GM12878 (cell line): Measurements from ENCODE around the gene LPCAT4. TPM values are rescaled to one million over a fixed set of nuclear protein-coding genes. Genes with fewer than 3 reads are reported as not detected.

Experiments used
- ATAC-seq: fragments of 200-7000 bp; cut with Tn5 transposase; 3 replicates; pipeline ENCODE4 v1.9.1; 2020; ENCODE audit warnings: mild to moderate bottlenecking, moderate library complexity
- BruUV-seq: library from RNA; stranded (reverse); fragments of 400-500 nt; replicated peaks from 2 replicates; lab custom pipeline; 2021; lab: Mats Ljungman, UMichigan
- CTCF ChIA-PET: fragments of 300-600 bp; sonication (Branson Sonifier 250); formaldehyde crosslinking; extraction: SDS; loops from one replicate; lab custom pipeline; 2021; ENCODE audit warnings: inconsistent platforms; lab: Yijun Ruan, JAX
- POLR2A ChIA-PET: fragments of 350-600 bp; formaldehyde crosslinking; extraction: SDS; loops from one replicate; lab custom pipeline; 2021; ENCODE audit warnings: inconsistent platforms; lab: Charles Lee
- RAD21 ChIA-PET: fragments of 300-600 bp; sonication (Branson Sonifier 250); formaldehyde crosslinking; loops from one replicate; lab custom pipeline; 2023; ENCODE audit warnings: antibody characterized with exemption; ENCODE audit not compliant: unreplicated experiment; lab: Charles Lee
- SMC1A ChIA-PET: fragments of 300-600 bp; sonication (Branson Sonifier 250); formaldehyde crosslinking; loops from one replicate; lab custom pipeline; 2023; ENCODE audit not compliant: unreplicated experiment, uncharacterized antibody; lab: Charles Lee
- DNase-seq: peaks from one replicate; pipeline ENCODE4 v3.0.0-alpha.2; 2011; ENCODE audit warnings: low read depth, low spot score
- FAIRE-seq: peaks from 3 replicates; lab custom pipeline; 2011; peaks lifted over from hg19 to GRCh38; lab: Jason Lieb, UNC
- H2AFZ ChIP-seq: 2 replicates; pipeline ENCODE4 v1.6.0; 2011; ENCODE audit warnings: low read depth, low read length, control low read depth; ENCODE audit not compliant: control insufficient read depth
- H3K27ac ChIP-seq: 2 replicates; pipeline ENCODE4 v1.5.1; 2011; ENCODE audit warnings: control low read depth; ENCODE audit not compliant: control insufficient read depth, insufficient read depth
- H3K27me3 ChIP-seq, 2 experiments: replicated peaks in 1 of 2; 2 replicates each; pipeline versions ENCODE4 v1.6.0 to v1.6.1; 2011; ENCODE audit warnings: low read length in 1 of 2; ENCODE audit not compliant: control insufficient read depth in 2 of 2, insufficient read depth in 2 of 2
- H3K36me3 ChIP-seq, 2 experiments: 2 replicates each; pipeline ENCODE4 v1.5.1; 2011; ENCODE audit warnings: low read length in 1 of 2; ENCODE audit not compliant: control insufficient read depth in 2 of 2, insufficient read depth in 2 of 2
- H3K4me1 ChIP-seq: 2 replicates; pipeline ENCODE4 v1.6.1; 2011; ENCODE audit warnings: mild to moderate bottlenecking, low read length, moderate library complexity, mixed read lengths; ENCODE audit not compliant: control insufficient read depth, insufficient read depth
- H3K4me2 ChIP-seq: 2 replicates; pipeline ENCODE4 v1.6.0; 2011; ENCODE audit warnings: control low read depth; ENCODE audit not compliant: control insufficient read depth, insufficient read depth
- H3K4me3 ChIP-seq: fragments of 200-600 bp; sonication (generic); 2 replicates; pipeline ENCODE4 v1.5.1; 2016
- H3K79me2 ChIP-seq: 2 replicates; pipeline ENCODE4 v1.6.0; 2011; ENCODE audit warnings: low read length; ENCODE audit not compliant: control insufficient read depth, insufficient read depth
- H3K9ac ChIP-seq: 2 replicates; pipeline ENCODE4 v1.8.0; 2011; ENCODE audit warnings: low read length, control low read depth, mixed read lengths; ENCODE audit not compliant: control insufficient read depth, insufficient read depth
- H3K9me3 ChIP-seq: replicated peaks from 3 replicates; pipeline ENCODE4 v1.5.1; 2011; ENCODE audit warnings: mild to moderate bottlenecking, low read length; ENCODE audit not compliant: control insufficient read depth, insufficient read depth
- H4K20me1 ChIP-seq: 2 replicates; pipeline ENCODE4 v1.6.0; 2011; ENCODE audit not compliant: control insufficient read depth, insufficient read depth
- ATF7 ChIP-seq: fragments of 450-650 bp; IDR thresholded peaks from 2 replicates; pipeline ENCODE4 v1.6.1; 2016; ENCODE audit warnings: low read depth, mild to moderate bottlenecking
- BHLHE40 ChIP-seq, 2 experiments: fragments of 450-650 bp in 1 of 2; IDR thresholded peaks; 2 replicates each; pipeline ENCODE4 v1.6.1; 2011 to 2017; ENCODE audit warnings: low read depth in 2 of 2, borderline replicate concordance in 1 of 2, improper control_type of control experiment in 1 of 2, low read length in 1 of 2, mild to moderate bottlenecking in 1 of 2
- BMI1 ChIP-seq: fragments of 450-650 bp; IDR thresholded peaks from 2 replicates; pipeline ENCODE4 v1.6.1; 2016; ENCODE audit warnings: mild to moderate bottlenecking, moderate library complexity, borderline replicate concordance
- DPF2 ChIP-seq: fragments of 450-650 bp; IDR thresholded peaks from 2 replicates; pipeline ENCODE4 v1.6.1; 2017; ENCODE audit warnings: mild to moderate bottlenecking
- MTA2 ChIP-seq: fragments of 450-650 bp; IDR thresholded peaks from 2 replicates; pipeline ENCODE4 v1.6.1; 2016; ENCODE audit warnings: low read depth, mild to moderate bottlenecking, moderate library complexity
- NFYA ChIP-seq: IDR thresholded peaks from 2 replicates; pipeline ENCODE4 v1.6.1; 2011; ENCODE audit warnings: low read depth, mild to moderate bottlenecking, low read length, improper control_type of control experiment, borderline replicate concordance
- PAX8 ChIP-seq: fragments of 450-650 bp; IDR thresholded peaks from 2 replicates; pipeline ENCODE4 v1.6.1; 2017; ENCODE audit warnings: mild to moderate bottlenecking, moderate library complexity
- WGBS: methylation state at CpG from one replicate; pipeline ENCODE4 v1.1.6; 2016; ENCODE audit warnings: low lambda C conversion rate; ENCODE audit not compliant: insufficient replicate concordance, insufficient coverage; ENCODE audit errors: missing lambda C conversion rate; 5-methylcytosine and 5-hydroxymethylcytosine counted together
- in situ Hi-C: fragments of 300-500 bp; cut with MboI; formaldehyde crosslinking; loops from 9 replicates; pipeline ENCODE4 v1.14.3; 2018; ENCODE audit warnings: mixed read lengths
- intact Hi-C: fragments of 100-400 bp; cut with micrococcal nuclease; formaldehyde crosslinking; loops from one replicate; pipeline ENCODE4 v1.14.2; 2022; ENCODE audit not compliant: unreplicated experiment
- polyA plus RNA-seq, 11 experiments: library from polyadenylated mRNA; depleted of rRNA in 4 of 11; unstranded in 6 of 11; stranded (reverse) in 5 of 11; fragments of >200 nt; fragmentation: Nextera tagmentation in 4 of 11; fragmentation: Illumina TruSeq in 1 of 11; extraction: Ambion mirVana in 4 of 11; extraction: Trizol in 1 of 11; gene quantifications; 1 replicate in 1 of 11; 2 replicates in 10 of 11; pipeline versions ENCODE4 v1.2.1 to v1.2.3, GENCODE V29; 2011 to 2016; ENCODE audit warnings: inconsistent platforms in 2 of 11, missing spikeins in 2 of 11, low read depth in 1 of 11
- total RNA-seq, 4 experiments: library from RNA; depleted of rRNA in 3 of 4; stranded (reverse); fragments of >200 nt in 3 of 4; fragmentation: Illumina TruSeq in 1 of 4; extraction: Trizol in 1 of 4; gene quantifications; 2 replicates each; pipeline versions ENCODE4 v1.2.1 to v1.2.3, GENCODE V29; 2013 to 2021
- TF ChIP-seq, protein P1 (sequence below): fragments of 450-650 bp; IDR thresholded peaks from 2 replicates; pipeline ENCODE4 v1.6.1; 2016; ENCODE audit warnings: mild to moderate bottlenecking, moderate library complexity, borderline replicate concordance
- TF ChIP-seq, protein P2 (sequence below): fragments of 450-650 bp; IDR thresholded peaks from 2 replicates; pipeline ENCODE4 v1.6.1; 2018; ENCODE audit warnings: mild to moderate bottlenecking, low read depth, moderate library complexity; ENCODE audit not compliant: partially characterized antibody
- TF ChIP-seq, protein P3 (sequence below): IDR thresholded peaks from 2 replicates; pipeline ENCODE4 v1.6.1; 2012; ENCODE audit warnings: improper control_type of control experiment, low read depth, low read length; ENCODE audit not compliant: insufficient replicate concordance
- TF ChIP-seq, protein P4 (sequence below): IDR thresholded peaks from 2 replicates; pipeline ENCODE4 v1.6.1; 2012; ENCODE audit warnings: low read depth, low read length, improper control_type of control experiment

LPCAT4 gene
- total and polyA plus RNA-seq, 10 of the 15 experiments (the other 5 are each of a cell fraction or from before 2014, with no cell fraction given), result 14.4 to 57.2 (median 33.0) TPM

DNA sequence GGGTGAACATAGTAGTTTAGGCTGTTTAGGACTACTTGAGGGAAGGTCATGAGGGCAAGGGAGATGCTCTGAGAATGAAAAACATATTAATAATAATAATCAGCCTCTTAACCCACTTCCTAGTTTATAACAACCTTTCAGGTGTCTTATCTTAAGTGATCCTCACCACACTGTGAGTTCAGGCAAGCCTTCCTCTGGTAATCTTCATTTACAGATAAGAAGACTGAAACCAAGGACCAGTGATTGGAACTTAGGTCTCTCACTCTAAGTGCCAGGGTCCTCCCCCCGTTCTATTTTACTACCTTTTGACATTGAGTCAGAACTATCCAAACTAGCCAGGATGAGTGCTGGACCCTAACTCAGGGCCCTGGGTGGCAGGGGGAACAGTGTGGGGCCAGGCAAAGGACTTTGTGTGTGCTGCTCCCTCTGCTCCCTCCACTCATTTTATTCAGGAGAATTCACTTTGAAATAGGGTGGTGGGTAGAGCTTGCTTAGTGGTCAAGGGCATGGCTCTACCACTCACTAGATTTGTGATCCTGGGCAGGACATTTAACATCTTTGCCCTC lies 18.2 kb downstream of the LPCAT4 start:
- ChIA-PET SMC1A (no interaction called here), POLR2A (no interaction called here), RAD21 (no interaction called here), CTCF (no interaction called here)
- Histone ChIP-seq H3K27me3 (no peaks in the 10 kb centered on the region), H3K27ac (no peak overlapping the region), H3K4me2 (no peak overlapping the region), H4K20me1 (no peaks in the 10 kb centered on the region), H3K4me3 (no peak overlapping the region), H3K9me3 (no peaks in the 10 kb centered on the region), H3K4me1 (no peaks in the 10 kb centered on the region), H3K79me2 (no peaks in the 10 kb centered on the region), H2AFZ (no peak overlapping the region), H3K36me3 (no peaks in the 10 kb centered on the region), H3K9ac (no peak overlapping the region)
- BruUV-seq, result no TSS peak
- intact Hi-C loops, result no loop called here
- ATAC-seq (no peak), DNase-seq (no peak), FAIRE-seq (no peak)
- in situ Hi-C loops, result no loop called here
- 0% methylated on average over 1 of the region's 1 CpG for WGBS
- TF ChIP-seq NFYA (no peak), MTA2 (no peak), ATF7 (no peak), DPF2 (no peak), BMI1 (no peak), BHLHE40 (IDR thresholded peaks at IDR 0.05; ENCODE audit: borderline replicate concordance in 1 of 2, low read depth in 2 of 2, low read length in 1 of 2) (no peak), PAX8 (no peak)
- TF ChIP-seq, protein P1, sequence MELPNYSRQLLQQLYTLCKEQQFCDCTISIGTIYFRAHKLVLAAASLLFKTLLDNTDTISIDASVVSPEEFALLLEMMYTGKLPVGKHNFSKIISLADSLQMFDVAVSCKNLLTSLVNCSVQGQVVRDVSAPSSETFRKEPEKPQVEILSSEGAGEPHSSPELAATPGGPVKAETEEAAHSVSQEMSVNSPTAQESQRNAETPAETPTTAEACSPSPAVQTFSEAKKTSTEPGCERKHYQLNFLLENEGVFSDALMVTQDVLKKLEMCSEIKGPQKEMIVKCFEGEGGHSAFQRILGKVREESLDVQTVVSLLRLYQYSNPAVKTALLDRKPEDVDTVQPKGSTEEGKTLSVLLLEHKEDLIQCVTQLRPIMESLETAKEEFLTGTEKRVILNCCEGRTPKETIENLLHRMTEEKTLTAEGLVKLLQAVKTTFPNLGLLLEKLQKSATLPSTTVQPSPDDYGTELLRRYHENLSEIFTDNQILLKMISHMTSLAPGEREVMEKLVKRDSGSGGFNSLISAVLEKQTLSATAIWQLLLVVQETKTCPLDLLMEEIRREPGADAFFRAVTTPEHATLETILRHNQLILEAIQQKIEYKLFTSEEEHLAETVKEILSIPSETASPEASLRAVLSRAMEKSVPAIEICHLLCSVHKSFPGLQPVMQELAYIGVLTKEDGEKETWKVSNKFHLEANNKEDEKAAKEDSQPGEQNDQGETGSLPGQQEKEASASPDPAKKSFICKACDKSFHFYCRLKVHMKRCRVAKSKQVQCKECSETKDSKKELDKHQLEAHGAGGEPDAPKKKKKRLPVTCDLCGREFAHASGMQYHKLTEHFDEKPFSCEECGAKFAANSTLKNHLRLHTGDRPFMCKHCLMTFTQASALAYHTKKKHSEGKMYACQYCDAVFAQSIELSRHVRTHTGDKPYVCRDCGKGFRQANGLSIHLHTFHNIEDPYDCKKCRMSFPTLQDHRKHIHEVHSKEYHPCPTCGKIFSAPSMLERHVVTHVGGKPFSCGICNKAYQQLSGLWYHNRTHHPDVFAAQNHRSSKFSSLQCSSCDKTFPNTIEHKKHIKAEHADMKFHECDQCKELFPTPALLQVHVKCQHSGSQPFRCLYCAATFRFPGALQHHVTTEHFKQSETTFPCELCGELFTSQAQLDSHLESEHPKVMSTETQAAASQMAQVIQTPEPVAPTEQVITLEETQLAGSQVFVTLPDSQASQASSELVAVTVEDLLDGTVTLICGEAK, result no peak
- TF ChIP-seq, protein P2, sequence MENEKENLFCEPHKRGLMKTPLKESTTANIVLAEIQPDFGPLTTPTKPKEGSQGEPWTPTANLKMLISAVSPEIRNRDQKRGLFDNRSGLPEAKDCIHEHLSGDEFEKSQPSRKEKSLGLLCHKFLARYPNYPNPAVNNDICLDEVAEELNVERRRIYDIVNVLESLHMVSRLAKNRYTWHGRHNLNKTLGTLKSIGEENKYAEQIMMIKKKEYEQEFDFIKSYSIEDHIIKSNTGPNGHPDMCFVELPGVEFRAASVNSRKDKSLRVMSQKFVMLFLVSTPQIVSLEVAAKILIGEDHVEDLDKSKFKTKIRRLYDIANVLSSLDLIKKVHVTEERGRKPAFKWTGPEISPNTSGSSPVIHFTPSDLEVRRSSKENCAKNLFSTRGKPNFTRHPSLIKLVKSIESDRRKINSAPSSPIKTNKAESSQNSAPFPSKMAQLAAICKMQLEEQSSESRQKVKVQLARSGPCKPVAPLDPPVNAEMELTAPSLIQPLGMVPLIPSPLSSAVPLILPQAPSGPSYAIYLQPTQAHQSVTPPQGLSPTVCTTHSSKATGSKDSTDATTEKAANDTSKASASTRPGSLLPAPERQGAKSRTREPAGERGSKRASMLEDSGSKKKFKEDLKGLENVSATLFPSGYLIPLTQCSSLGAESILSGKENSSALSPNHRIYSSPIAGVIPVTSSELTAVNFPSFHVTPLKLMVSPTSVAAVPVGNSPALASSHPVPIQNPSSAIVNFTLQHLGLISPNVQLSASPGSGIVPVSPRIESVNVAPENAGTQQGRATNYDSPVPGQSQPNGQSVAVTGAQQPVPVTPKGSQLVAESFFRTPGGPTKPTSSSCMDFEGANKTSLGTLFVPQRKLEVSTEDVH, result no peak
- TF ChIP-seq, protein P3, sequence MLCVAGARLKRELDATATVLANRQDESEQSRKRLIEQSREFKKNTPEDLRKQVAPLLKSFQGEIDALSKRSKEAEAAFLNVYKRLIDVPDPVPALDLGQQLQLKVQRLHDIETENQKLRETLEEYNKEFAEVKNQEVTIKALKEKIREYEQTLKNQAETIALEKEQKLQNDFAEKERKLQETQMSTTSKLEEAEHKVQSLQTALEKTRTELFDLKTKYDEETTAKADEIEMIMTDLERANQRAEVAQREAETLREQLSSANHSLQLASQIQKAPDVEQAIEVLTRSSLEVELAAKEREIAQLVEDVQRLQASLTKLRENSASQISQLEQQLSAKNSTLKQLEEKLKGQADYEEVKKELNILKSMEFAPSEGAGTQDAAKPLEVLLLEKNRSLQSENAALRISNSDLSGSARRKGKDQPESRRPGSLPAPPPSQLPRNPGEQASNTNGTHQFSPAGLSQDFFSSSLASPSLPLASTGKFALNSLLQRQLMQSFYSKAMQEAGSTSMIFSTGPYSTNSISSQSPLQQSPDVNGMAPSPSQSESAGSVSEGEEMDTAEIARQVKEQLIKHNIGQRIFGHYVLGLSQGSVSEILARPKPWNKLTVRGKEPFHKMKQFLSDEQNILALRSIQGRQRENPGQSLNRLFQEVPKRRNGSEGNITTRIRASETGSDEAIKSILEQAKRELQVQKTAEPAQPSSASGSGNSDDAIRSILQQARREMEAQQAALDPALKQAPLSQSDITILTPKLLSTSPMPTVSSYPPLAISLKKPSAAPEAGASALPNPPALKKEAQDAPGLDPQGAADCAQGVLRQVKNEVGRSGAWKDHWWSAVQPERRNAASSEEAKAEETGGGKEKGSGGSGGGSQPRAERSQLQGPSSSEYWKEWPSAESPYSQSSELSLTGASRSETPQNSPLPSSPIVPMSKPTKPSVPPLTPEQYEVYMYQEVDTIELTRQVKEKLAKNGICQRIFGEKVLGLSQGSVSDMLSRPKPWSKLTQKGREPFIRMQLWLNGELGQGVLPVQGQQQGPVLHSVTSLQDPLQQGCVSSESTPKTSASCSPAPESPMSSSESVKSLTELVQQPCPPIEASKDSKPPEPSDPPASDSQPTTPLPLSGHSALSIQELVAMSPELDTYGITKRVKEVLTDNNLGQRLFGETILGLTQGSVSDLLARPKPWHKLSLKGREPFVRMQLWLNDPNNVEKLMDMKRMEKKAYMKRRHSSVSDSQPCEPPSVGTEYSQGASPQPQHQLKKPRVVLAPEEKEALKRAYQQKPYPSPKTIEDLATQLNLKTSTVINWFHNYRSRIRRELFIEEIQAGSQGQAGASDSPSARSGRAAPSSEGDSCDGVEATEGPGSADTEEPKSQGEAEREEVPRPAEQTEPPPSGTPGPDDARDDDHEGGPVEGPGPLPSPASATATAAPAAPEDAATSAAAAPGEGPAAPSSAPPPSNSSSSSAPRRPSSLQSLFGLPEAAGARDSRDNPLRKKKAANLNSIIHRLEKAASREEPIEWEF, result no peak
- TF ChIP-seq, protein P4, sequence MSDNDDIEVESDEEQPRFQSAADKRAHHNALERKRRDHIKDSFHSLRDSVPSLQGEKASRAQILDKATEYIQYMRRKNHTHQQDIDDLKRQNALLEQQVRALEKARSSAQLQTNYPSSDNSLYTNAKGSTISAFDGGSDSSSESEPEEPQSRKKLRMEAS, result no peak
